Raji (cell line): Measurements from ENCODE around the gene CRYBG3.

Experiments used
- POLR2A ChIP-seq: IDR thresholded peaks from 2 replicates; pipeline ENCODE4 v1.6.1; 2011; ENCODE audit warnings: low read depth, low read length, control low read depth; ENCODE audit not compliant: insufficient read depth

The CRYBG3 gene

DNA sequence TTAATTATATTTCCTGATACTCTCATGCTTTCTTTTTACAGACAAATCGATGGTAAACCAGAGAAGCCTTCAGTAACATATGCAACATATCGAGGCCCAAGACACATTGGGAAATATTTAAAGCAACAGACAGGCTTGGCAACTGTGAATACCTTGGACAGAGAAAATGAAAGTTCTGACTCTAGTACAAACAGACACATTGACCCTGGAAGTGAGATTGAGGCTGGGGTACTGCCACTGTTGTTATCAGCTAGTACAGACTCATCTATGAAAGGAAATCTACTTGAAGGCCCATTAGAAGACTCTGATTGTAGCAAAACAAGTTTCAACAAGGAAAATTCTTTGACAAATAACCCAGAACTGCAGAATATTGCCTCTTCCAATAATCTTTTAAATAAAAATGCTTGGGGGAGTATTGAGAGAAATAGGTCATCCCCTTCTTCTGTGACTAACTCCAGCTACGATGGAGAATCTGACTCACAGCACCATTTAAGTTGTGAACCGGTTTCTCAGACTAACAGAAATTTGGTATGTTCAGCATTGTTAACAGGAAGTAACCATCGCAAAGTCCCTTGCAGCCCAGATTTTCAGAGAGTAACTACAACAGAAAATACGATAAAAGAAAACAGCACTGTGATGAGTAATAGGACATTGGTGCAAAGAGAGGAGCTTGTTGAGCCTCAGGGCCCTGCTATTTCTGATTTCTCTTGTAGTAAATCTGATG, 50.2 kb downstream of the CRYBG3 start:
- no peak for TF ChIP-seq POLR2A

DNA sequence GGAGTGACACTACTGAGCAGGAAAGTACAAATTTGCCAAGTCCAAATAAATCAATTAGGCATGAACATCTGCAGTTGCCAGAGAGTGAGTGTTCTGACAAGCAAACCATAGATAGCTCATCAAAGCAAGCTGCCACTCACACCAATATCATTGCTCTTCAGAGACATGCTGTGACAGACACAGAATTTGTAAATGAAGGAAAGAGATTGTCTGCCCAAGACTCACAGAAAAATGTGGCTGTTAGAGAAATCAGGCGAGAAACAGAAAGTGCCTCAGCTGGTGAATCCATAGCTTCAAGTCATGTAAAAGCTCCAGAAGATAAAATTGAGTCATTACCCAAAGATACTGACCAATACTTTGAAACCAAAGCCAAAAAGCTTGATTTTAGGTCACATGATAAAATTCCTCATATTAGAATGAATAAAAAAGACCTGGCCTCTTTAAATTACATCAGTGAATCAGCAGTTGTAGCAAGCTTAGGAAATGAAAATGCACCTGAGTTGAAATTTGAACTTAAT, 50.8 kb downstream of the CRYBG3 start:
- no peak for TF ChIP-seq POLR2A

DNA sequence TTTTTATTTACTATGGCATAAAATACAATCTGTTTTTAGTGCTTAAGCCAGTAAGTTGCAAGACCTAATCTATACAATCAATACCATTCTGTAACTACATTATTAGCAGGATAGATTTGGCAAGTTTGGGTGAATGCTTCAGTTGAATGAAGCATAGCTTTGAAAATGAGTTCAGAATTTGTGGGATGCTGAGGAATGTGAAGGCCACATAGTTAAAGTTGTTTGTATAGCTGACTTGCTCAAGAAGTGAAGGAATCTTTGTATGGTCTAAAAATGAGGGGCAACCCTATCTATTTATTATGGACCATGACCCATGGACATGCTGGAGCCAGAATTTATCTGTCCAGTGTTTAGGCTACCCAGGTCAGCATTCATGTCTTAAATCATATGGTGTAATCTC, 58.5 kb downstream of the CRYBG3 start:
- no peak for TF ChIP-seq POLR2A

DNA sequence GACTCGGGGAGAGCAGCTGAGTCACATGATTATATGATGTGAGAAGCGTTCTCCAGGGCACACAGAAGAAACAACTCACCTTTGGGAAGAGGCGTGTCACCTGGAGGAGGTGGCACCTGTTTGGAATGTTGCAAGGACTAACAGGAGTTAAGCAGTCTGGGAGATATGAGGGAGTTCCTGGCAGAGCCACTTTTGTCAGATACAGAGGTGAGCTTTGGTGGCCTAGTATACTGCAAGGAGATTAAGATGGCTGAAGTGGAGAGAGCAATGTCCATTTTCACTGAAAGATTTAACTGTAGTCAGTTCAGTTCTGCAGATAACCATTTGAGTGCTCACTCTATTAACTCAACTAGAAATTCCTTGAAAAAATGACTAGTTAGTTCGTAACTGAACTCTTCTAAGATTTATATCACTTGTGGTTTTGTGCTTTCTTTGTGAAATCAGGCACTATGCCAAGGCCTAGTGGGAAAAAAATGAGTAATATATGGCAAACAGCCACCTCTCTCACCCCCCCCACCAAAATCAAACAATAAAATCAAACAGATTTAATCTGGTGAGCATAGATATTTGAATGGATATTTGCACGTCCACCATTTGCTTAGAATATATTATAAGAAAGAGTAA, 61.3 kb downstream of the CRYBG3 start:
- TF ChIP-seq POLR2A, result no peak

DNA sequence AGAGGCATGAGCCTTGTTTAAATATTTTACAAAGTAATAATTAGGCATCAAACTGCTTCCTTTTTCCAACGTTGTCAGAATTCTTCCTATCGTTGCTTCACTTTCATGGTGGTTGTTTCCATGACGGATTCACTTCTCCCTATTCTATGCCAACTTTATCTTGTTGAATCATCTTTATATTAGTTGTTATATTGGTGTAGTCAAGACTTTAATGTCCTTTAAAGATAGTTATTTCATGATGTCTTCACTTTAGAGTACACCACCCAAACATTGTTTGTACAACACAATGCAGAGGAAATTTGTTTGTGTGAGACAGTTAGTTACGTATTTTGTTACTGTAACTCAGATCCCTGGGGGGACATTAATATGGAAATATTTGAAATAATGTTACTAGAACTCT, 61.9 kb downstream of the CRYBG3 start:
- TF ChIP-seq POLR2A, result no peak

DNA sequence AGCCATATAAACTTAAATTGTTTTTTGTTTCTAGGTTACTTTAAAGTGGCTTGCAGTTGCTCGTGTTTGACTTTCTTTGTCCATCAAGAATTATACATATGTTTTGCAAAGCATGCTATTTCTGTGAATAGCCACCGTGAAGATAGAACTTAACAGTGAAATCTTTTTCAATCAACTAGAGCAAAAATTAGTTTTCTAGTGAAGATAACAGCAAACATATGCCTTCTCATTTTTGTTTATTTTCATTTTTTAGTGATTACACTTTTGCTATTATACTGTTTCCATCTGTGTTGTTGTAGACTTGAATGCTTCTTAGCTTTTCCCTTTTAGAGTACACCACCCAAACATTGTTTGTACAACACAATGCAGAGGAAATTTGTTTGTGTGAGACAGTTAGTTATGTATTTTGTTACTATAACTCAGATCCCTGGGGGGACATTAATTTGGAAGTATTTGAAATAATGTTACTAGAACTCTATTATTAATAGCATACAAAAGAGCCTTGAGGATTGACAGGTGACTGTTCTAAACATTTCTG, 62.8 kb downstream of the CRYBG3 start:
- no peak for TF ChIP-seq POLR2A

DNA sequence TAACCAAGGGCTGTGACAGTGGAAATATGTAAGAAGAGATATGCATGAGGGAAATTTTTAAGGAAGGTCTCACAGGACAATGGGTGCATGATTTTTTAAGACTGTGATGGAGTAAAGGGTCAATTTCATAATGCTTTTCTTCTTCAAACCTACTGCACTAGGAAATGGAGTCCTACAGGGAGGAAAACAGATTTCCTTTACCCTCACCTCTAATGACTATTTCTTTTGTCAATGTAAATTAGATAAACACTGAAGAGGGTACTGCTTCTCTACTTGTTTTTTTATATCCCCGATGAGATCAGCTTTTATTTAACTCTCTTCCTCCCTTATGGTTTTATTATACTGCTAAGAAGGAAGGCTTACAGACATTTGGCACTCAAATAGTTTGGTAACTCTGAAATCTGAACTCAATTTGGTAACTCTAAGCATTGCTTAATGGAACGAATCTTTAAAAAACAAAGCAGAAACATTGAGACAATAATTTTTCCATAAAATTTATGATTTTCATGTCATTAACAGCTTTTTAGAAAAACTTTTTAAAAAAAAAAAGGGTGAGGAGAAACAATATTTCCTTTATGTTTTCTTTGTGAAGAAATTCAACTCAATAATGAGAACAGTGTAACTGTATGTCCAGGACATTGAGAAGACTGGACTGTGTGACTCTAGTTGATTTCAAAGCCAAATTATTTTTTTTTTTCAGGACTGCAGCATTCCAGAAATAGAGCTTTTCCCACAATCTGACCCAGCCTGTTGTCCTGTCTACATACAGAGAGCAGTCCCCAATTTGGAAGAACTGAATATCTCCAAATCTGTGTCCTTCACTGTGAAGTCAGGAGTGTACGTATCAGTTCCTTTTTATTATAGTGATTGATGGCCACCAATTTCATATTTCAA, 64.4 kb downstream of the CRYBG3 start:
- TF ChIP-seq POLR2A, result no peak

DNA sequence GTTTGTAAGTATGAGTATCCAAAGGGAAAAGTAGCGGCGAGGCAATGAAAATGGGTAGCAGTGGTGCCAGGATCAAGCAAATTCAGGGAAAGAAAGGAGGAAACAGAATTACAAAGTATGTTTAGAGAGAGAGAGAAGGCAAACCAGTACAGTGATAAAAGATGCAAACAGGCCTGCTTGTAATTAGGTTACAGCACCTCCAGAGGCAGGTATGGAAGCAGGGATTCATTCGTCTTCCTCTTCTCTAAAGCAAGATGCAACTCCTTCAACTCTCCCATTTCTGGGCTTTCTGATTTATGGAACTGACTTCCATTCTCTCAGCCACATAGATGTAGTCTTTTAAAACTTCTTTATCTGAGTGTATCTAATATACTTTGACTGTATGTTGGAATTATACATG, 68.0 kb downstream of the CRYBG3 start:
- TF ChIP-seq POLR2A, result no peak

DNA sequence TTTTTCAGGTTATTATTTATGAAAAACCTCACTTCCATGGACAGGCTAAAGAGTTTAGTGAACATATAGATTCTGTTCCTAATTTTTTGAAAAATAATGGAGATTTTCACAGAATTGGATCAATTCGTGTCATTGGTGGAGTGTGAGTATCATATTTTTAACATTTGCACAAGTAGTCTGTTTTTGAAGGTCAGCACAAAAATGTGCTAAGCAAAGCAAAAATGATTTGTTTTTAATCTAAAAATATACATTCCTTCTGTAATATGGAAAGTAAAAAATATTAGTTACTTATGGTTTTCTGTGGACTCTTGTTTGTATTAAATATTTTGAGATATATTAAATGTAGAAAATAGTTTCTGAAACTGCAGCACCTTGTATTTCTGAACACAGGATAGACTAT, 71.0 kb downstream of the CRYBG3 start:
- no peak for TF ChIP-seq POLR2A

DNA sequence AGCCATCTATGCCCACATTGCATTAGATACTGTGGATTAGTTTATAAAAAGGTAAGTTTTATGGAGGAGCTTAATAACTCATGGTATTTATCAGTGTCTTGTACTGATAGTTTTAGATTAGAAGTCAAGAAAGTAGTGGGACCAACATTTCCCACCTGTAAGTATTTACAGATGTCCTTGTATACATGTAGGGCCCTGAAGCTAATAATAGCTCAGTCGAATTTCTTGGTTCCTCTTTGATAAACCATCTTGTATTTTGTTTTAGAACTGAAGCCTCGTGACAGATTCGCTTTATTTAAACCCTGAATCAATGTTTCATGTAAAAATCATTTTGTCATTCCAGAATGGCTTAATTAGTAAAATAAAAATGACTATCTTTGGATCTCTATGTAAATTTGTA, 73.4 kb downstream of the CRYBG3 start:
- no peak for TF ChIP-seq POLR2A

DNA sequence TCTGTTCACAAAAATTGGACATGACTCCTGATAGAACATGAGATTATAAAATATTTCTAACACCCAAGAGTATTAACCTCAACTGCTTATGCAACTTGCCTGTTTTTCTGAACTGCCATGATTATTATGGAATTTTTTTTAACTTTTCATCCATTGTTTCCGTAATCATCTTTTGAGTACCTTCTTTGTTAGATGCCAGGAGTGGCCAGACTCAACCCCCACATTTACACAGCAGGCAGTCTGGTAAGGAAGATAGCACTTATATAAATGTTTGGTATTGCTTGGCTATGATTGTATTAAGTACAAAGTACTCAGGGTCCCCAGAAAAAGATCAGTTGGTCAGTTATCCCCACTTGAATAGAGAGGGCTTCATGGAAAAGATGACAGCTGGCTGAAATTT, 74.3 kb downstream of the CRYBG3 start:
- TF ChIP-seq POLR2A, result no peak

DNA sequence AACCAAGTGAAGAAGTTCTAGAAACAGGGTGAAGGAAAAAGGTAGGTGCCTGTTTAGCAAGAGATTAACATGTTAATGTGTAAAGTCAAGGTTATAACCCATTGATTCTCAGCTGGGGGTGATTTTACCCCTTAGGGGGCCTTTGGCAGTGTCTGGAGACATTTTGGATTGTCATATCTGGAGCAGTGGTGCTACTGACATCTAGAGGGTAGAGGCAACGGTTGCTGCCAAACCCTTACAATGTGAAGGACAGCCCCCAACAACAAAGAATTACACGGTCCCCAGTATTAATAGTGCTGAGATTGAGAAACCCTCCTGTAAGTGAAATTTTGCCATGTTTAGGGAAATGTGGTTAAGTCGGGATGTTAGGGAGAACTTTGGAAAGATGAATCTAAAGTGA, 74.7 kb downstream of the CRYBG3 start:
- no peak for TF ChIP-seq POLR2A

DNA sequence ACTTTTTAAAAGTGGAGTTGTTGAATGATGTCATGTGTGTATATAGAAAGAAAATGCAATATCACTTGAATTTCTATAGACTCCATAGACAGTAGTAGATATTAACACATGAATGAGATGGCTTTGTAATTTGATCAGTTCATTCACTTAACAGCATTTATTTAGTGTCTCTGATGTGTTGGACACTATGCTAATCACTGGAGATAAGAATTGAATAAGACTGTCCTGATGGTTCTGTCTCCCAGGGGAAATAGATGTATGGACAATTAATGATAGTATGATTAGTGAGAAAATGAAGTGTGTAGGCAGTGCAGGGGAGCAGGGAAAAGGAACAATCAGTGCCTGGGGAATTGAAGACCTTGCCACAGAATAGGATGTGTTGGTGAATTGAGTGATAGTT, 77.5 kb downstream of the CRYBG3 start:
- no peak for TF ChIP-seq POLR2A

DNA sequence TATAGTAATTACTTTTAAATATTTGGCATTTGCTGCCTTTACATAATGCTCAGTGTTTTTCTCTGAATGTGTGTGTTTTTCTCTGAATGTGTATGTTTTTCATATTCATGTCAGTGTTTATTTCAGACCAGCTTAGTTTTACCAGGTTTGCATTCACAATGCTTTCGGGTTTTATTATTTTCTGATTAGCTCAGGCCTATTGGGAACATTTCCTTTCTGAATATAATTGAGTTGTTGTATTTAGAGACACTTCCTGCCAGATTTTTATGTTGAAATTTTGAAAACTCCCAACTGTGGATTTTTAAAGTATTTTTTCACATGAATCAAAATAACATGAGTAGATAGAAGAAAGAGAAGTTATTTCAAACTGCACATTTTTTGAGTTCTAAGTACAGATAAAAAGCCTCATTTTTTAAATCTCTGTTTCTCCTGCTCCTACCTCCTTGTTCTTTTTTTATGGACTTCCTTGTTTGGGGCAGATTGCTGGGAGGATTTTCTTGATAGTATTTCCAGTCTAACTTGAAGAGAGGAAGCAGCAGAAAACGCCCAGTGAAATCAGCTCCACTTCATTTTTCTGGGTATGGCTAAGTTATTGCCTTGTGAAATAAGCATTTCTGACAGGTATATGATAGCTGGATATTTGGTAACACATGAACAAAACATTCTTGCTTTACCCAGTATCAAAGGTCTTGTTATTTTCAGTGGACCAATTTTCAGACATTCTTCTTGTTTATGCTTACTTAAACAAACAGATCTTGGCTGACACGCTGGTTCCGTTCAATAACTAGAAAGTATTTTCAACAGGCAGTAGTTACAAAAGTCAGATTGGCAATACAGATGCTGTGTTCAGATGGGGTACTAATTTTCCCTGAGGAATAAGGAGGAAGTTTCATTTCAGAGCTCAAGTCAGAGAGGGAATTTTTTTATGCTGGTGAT, 79.8 kb downstream of the CRYBG3 start:
- no peak for TF ChIP-seq POLR2A
